ENCODE results near the gene LGALS7. TPM values are rescaled to one million over a fixed set of nuclear protein-coding genes. Genes with fewer than 3 reads are reported as not detected.
"Not testable (repeated sequence)": the region's sequence is repeated elsewhere in the genome, so short reads cannot be mapped to it uniquely, and the experiment has no call there.

Gene LGALS7
- not detected for total RNA-seq
- long read RNA-seq, result 0 reads

- no peak for DNase-seq (ENCODE audit: low spot score)
Measured at GRCh38 chr19:38773469-38774177, at the start of gene LGALS7. Gene LGALS7 (minus strand): TSS chr19:38773517. CDS start chr19:38773492, 25 bp downstream.

DNA sequence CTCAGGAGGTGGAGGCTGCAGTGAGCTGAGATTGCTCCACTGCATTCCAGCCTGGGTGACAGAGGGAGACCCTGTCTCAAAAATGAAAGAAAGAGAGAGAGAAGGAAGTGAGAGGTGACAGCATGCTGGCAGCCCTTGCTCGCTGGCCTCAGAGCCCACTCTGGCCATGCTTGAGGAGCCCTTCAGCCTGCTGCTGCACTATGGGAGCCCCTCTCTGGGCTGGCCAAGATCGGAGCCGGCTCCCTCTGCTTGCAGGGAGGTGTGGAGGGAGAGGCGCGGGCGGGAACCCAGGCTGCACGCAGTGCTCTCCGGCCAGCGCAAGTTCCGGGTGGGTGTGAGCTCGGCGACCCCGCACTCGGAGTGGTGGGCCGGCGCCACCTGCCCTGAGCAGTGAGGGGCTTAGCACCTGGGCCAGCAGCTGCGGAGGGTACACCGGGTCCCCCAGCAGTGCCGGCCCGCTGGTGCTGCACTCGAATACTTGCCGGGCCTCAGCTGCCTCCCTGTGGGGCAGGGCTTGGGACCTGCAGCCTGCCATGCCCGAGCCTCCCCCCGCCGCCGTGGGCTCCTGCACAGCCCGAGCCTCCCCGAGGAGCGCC, 48.0 kb upstream of the LGALS7 start:
- not testable (repeated sequence) for DNase-seq (ENCODE audit: low spot score)

GRCh38 chr19:38819231-38819920, 46.1 kb upstream of the LGALS7 start:
- no peak for DNase-seq (ENCODE audit: low spot score)

DNA sequence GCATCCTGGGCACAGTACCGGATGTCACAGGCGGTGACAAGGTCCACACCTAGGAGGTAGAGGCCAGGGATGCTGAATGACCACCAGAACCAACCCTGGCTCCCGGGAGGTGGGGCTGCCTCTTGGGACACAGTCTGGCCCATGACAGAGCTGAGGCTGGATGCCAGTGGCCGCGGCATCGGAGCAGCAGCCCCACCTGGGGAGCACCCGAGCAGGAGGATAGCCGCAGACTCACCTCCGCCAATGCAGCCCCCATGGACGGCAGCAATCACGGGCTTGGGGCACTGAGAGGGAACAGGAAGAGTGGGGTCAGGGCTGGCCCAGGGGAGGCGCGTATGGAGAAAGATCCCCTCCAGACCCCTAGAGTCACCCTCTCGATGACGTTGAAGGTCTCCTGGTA, 43.8 kb upstream of the LGALS7 start:
- no peak for DNase-seq (ENCODE audit: low spot score)

DNA sequence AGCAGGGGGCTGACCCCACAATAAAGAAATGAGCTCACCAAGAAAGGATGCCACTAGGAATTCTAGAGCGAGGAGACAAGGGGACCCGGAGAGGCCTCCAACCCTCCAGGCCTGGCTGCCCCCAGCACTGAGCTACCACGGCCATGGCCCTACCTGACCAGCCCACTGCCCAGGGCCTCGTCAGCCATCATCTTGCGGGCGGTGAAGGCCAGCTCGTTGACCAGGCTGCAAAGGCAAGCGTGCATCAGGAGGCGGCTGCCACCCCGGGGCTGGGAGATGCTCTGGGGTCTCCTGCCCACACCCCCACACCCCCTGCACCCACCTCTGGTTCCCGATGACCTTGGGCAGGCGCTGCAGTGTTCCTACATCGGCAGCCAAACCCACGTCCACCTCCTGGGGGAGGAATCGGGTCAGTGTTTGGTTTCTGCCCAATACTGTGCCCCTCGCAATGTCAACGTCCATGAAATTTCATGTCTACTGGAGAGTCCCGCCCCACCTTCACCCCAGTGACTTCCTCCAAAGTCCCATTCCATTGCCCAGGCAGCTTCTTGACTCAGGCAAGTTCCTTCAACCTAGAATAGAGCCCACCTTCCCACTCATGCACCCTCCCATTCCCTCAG, 42.9 kb upstream of the LGALS7 start:
- DNase-seq (ENCODE audit: low spot score), result no peak

GRCh38 chr19:38815059-38816001, 42.0 kb upstream of the LGALS7 start:
- no peak for DNase-seq (ENCODE audit: low spot score)

GRCh38 chr19:38813932-38814331, 40.6 kb upstream of the LGALS7 start:
- not testable (repeated sequence) for DNase-seq (ENCODE audit: low spot score)

GRCh38 chr19:38813323-38813722, 40.0 kb upstream of the LGALS7 start:
- DNase-seq (ENCODE audit: low spot score), result no peak

GRCh38 chr19:38812841-38813320, 39.6 kb upstream of the LGALS7 start, which contains the start of gene LGALS4:
Gene LGALS4 (minus strand): TSS chr19:38812945. CDS start chr19:38812886, 59 bp downstream.
- no peak for DNase-seq (ENCODE audit: low spot score)

DNA sequence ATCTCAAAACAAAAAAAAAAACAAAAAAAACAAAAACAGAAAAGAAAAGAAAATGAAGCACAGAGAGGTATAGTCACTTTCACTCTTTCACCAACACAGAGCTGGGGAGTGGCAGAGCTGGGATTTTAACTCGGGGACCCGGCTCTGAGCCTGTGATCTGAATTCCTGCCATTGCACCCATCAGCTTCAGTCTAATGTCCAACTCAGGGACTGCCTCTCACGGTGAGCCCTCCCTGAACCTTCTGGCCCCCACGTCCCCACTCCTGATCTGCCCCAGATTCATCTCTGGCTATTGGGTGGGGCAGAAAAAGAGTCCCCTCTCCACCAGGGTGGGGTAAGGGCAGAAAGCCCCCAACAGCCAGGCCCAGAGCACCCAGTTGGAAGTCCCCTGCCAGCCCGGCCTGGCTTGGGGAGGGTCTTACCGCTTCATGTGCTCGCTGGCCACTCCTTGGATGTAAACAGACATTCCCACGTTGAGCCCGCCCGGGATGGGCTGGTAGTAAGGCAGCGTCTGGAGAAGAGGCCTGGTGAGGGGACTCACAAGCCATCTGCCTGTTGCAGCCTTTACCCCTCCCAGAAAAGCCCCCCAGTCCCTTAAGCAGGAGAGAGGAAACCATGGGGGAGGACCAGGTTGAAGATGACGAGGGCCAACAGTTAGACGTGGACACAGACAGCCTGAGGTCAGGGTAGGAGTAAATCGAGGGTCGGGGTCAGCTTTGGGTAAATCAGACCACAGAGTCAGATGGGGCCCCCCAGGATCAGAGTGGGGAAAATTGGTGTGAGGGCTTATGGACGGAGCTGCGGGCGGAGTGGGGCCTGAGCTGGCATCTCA, 38.9 kb upstream of the LGALS7 start:
- no peak for DNase-seq (ENCODE audit: low spot score)

DNA sequence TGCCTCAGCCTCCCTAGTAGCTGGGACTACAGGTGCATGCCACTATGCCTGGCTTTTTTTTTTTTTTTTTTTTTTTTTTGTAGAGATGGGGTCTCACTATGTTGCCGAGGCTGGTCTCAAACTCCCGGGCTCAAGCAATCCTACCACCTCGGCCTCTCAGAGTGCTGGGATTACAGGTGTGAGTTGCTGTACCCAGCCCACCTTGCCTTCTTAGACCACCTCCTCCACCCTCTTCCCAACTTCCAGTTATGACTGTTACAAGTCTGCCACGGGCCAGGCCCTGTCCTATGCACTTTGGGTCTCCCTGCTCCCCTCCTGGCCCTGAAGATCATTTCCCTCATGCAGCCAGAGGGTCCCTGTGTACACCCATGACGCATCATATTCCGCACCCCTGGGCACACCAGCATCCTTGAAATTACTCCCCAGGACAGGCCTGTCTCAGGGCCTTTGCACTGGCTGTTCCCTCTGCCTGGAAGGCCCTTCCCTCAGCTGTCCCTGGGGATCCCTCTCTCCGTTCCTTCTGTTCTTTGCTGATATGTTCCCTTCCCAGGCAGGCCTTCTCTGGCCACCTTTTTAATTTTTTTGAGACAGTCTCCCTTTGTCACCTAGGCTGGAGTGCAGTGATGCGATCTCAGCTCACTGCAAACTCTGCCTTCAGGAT, 36.4 kb upstream of the LGALS7 start:
- DNase-seq (ENCODE audit: low spot score), result no peak

GRCh38 chr19:38808741-38809140, 35.4 kb upstream of the LGALS7 start:
- no peak for DNase-seq (ENCODE audit: low spot score)

DNA sequence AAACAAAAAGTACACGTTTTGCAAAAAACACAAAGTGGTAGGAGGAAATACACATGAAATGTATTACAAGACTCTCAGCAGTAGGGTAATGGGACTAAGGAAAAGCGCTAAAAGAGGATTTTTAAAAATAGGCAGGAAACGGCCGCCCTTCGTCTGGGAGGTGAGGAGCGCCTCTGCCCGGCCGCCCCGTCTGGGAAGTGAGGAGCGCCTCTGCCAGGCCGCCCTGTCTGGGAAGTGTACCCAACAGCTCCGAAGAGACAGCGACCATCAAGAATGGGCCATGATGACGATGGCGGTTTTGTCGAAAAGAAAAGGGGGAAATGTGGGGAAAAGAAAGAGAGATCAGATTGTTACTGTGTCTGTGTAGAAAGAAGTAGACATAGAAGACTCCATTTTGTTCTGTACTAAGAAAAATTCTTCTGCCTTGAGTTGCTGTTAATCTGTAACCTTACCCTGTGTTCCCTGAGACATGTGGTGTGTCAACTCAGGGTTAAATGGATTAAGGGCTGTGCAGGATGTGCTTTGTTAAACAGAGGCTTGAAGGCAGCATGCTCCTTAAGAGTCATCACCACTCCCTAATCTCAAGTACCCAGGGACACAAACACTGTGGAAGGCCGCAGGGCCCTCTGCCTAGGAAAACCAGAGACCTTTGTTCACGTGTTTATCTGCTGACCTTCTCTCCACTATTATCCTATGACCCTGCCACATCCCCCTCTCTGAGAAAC, 34.2 kb upstream of the LGALS7 start:
- not testable (repeated sequence) for DNase-seq (ENCODE audit: low spot score)

- no peak for DNase-seq (ENCODE audit: low spot score)
Measured at GRCh38 chr19:38806371-38806770, 33.1 kb upstream of the LGALS7 start.

- no peak for DNase-seq (ENCODE audit: low spot score)
Measured at GRCh38 chr19:38805180-38805579, 31.9 kb upstream of the LGALS7 start.

- no peak for DNase-seq (ENCODE audit: low spot score)
Measured at GRCh38 chr19:38803543-38803942, 30.2 kb upstream of the LGALS7 start.

DNA sequence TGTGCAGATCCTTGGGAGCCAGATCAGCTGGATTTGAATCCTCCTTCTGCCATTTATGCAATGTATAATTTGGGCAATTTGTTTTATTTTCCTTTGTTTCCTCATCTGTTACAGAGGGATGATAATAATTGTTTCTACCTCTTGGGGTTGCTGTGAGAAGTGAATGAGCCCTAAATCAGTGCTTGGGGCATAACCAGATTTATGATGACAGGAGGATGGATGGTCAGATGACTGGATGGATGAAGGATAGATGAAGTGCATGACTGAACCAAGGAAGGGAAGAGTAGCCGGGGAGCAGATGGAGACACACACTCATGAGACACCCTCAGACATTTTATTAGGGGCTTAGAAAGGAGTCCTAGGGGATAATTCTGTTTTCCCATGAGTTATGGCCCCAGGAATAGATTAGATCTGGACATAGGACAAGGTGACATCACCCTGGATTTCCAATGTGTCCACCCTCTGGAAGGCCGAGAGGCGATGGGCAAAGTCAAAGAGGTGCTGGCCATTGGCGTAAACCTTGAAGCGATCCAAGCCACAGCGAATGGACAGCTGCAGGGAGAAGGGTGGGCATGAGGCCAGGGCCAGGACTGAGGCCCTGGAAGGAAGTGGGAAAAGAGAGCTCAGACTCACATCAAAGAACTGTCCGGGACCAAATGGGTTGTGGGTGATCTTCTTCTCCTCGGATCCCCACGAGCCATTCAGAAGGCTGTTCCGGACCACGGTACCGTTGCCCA, 28.2 kb upstream of the LGALS7 start:
- DNase-seq (ENCODE audit: low spot score), result no peak

Data from mesenteric fat pad (tissue), 1 donor.